Prostate gland (tissue), 2 donors: ENCODE results near the gene PTPRT. TPM values are rescaled to one million over a fixed set of nuclear protein-coding genes. Genes with fewer than 3 reads are reported as not detected.

ENCODE experiments used
- DNase-seq: peaks from one replicate; pipeline ENCODE4 v3.0.0-alpha.2; 2019; ENCODE audit warnings: low spot score
- H3K27ac ChIP-seq, 2 donors: fragments of 200-600 bp; sonication (generic); 2 replicates each; pipeline ENCODE4 v1.5.1; 2017 to 2019
- H3K27me3 ChIP-seq: fragments of 200-600 bp; sonication (generic); replicated peaks from 2 replicates; pipeline ENCODE4 v1.5.1; 2019; ENCODE audit not compliant: insufficient read depth
- H3K36me3 ChIP-seq, 2 donors: fragments of 200-600 bp; sonication (generic); 1 replicate in 1 of 2; 2 replicates in 1 of 2; pipeline versions ENCODE4 v1.5.1 to v1.8.1; 2017 to 2019
- H3K4me1 ChIP-seq: fragments of 200-600 bp; sonication (generic); replicated peaks from 2 replicates; pipeline ENCODE4 v1.5.1; 2019
- H3K4me3 ChIP-seq, 2 donors: fragments of 200-600 bp; sonication (generic); 2 replicates each; pipeline ENCODE4 v1.5.1; 2017 to 2019
- H3K9me3 ChIP-seq: fragments of 200-600 bp; sonication (generic); 2 replicates; pipeline ENCODE4 v1.5.1; 2017
- CTCF ChIP-seq, 4 experiments: fragments of 200-600 bp in 2 of 4; fragments of 450-650 bp in 2 of 4; sonication (generic) in 2 of 4; IDR thresholded peaks; 1 replicate in 3 of 4; 2 replicates in 1 of 4; pipeline ENCODE4 v1.5.1; 2016 to 2019; ENCODE audit warnings: antibody characterized with exemption in 4 of 4, mild to moderate bottlenecking in 2 of 4, moderate library complexity in 2 of 4
- POLR2A ChIP-seq: fragments of 450-650 bp; IDR thresholded peaks from one replicate; pipeline ENCODE4 v1.6.1; 2016; ENCODE audit warnings: antibody characterized with exemption, mild to moderate bottlenecking
- POLR2AphosphoS5 ChIP-seq: sonication (generic); formaldehyde crosslinking; IDR thresholded peaks from one replicate; pipeline ENCODE4 v1.6.1; 2017; ENCODE audit warnings: antibody characterized with exemption
- WGBS: methylation state at CpG from one replicate; pipeline ENCODE4 v1.1.5; 2018; 5-methylcytosine and 5-hydroxymethylcytosine counted together
- intact Hi-C: fragments of 100-400 bp; cut with DNase I; formaldehyde crosslinking; loops from one replicate; pipeline ENCODE4 v1.14.2; 2022
- total RNA-seq, 2 donors: library from RNA; depleted of rRNA; stranded (reverse); fragments of >200 nt; gene quantifications; one replicate each; pipeline ENCODE4 v1.1.0, GENCODE V29; 2016

Gene PTPRT
- total RNA-seq, 2 donors from 2014 or later = 1.5 to 3.5 TPM

GRCh38 chr20:42594659-42595058 is 595.0 kb downstream of the PTPRT start:
- no peaks in the 10 kb centered on the region for H3K27me3 ChIP-seq
- WGBS = 73% methylated on average over 3 of the region's 3 CpGs
- no peak overlapping the region for H3K4me3 ChIP-seq
- DNase-seq = no peak
- H3K4me1 ChIP-seq = no peaks in the 10 kb centered on the region
- intact Hi-C loops = no loop called here
- H3K36me3 ChIP-seq = no peaks in the 10 kb centered on the region
- TF ChIP-seq CTCF (IDR thresholded peaks at IDR 0.05) (no peak), POLR2A (no peak), POLR2AphosphoS5 (no peak)
- no peaks in the 10 kb centered on the region for H3K9me3 ChIP-seq
- H3K27ac ChIP-seq = no peak overlapping the region

- intact Hi-C loops = no loop called here
- no peaks in the 10 kb centered on the region for H3K36me3 ChIP-seq
- H3K4me3 ChIP-seq = no peak overlapping the region
- H3K27me3 ChIP-seq = no peaks in the 10 kb centered on the region
- H3K4me1 ChIP-seq = no peaks in the 10 kb centered on the region
- no peak overlapping the region for H3K27ac ChIP-seq
- TF ChIP-seq POLR2A (no peak), POLR2AphosphoS5 (no peak), CTCF (IDR thresholded peaks at IDR 0.05) (no peak)
- no peak for DNase-seq
- no peaks in the 10 kb centered on the region for H3K9me3 ChIP-seq
- WGBS = 58% methylated on average over 7 of the region's 7 CpGs
These were observed 595.7 kb downstream of the PTPRT start for GRCh38 chr20:42594011-42594410.

- no peaks in the 10 kb centered on the region for H3K4me1 ChIP-seq
- H3K9me3 ChIP-seq = no peaks in the 10 kb centered on the region
- intact Hi-C loops = no loop called here
- no peak overlapping the region for H3K4me3 ChIP-seq
- DNase-seq = no peak
- H3K27ac ChIP-seq = no peak overlapping the region
- TF ChIP-seq POLR2AphosphoS5 (no peak), POLR2A (no peak), CTCF (IDR thresholded peaks at IDR 0.05) (no peak)
- 52% methylated on average over 2 of the region's 2 CpGs for WGBS
- H3K36me3 ChIP-seq = no peaks in the 10 kb centered on the region
- H3K27me3 ChIP-seq = no peaks in the 10 kb centered on the region
These were observed 599.6 kb downstream of the PTPRT start for GRCh38 chr20:42589976-42590639.

- no peak for TF ChIP-seq POLR2AphosphoS5
- no peak for TF ChIP-seq CTCF (IDR thresholded peaks at IDR 0.05)
- no peak for TF ChIP-seq POLR2A
- no peak overlapping the region for H3K4me3 ChIP-seq
- 94% methylated on average over 2 of the region's 2 CpGs for WGBS
- H3K9me3 ChIP-seq = no peaks in the 10 kb centered on the region
- no peak for DNase-seq
- intact Hi-C loops = no loop called here
- H3K27ac ChIP-seq = no peak overlapping the region
- no peaks in the 10 kb centered on the region for H3K36me3 ChIP-seq
- no peaks in the 10 kb centered on the region for H3K4me1 ChIP-seq
- H3K27me3 ChIP-seq = no peaks in the 10 kb centered on the region
These were observed 600.9 kb downstream of the PTPRT start for GRCh38 chr20:42588847-42589246.

- no peak for DNase-seq
- TF ChIP-seq CTCF (IDR thresholded peaks at IDR 0.05) (no peak), POLR2A (no peak), POLR2AphosphoS5 (no peak)
- 77% methylated on average over 7 of the region's 7 CpGs for WGBS
- intact Hi-C loops = no loop called here
- Histone ChIP-seq H3K27me3 (no peaks in the 10 kb centered on the region), H3K36me3 (no peaks in the 10 kb centered on the region), H3K9me3 (no peaks in the 10 kb centered on the region), H3K4me1 (no peaks in the 10 kb centered on the region), H3K27ac (no peak overlapping the region), H3K4me3 (no peak overlapping the region)
These were observed 602.3 kb downstream of the PTPRT start for GRCh38 chr20:42587427-42587826.
